Panc1 (cell line): ENCODE results near the gene OLFML2A. TPM values are rescaled to one million over a fixed set of nuclear protein-coding genes. Genes with fewer than 3 reads are reported as not detected.

ENCODE experiments used
- ATAC-seq: fragments of 200-7000 bp; cut with Tn5 transposase; 2 replicates; pipeline ENCODE4 v1.9.1; 2020; ENCODE audit warnings: mild to moderate bottlenecking, moderate library complexity
- BruUV-seq: library from RNA; stranded (reverse); fragments of 400-500 nt; replicated peaks from 2 replicates; lab custom pipeline; 2021; lab: Mats Ljungman, UMichigan
- CTCF ChIA-PET: fragments of 300-600 bp; sonication (Branson Sonifier 250); formaldehyde crosslinking; loops from one replicate; lab custom pipeline; 2022; ENCODE audit warnings: antibody characterized with exemption; lab: Charles Lee
- POLR2A ChIA-PET: fragments of 300-600 bp; sonication (Branson Sonifier 250); formaldehyde crosslinking; loops from one replicate; lab custom pipeline; 2022; ENCODE audit warnings: antibody characterized with exemption; lab: Charles Lee
- DNase-seq: peaks from one replicate; pipeline ENCODE4 v3.0.0-alpha.2; 2010; ENCODE audit warnings: low read depth, low spot score
- H3K27ac ChIP-seq: 2 replicates; pipeline ENCODE4 v1.5.1; 2011; ENCODE audit warnings: mild to moderate bottlenecking, low read length, inconsistent platforms
- H3K27me3 ChIP-seq: fragments of 200-500 bp; sonication (Bioruptor generic); 2 replicates; pipeline ENCODE4 v1.6.0; 2014; ENCODE audit warnings: low read length, inconsistent platforms; ENCODE audit not compliant: control insufficient read depth, insufficient read depth
- H3K36me3 ChIP-seq: fragments of 200-500 bp; sonication (Bioruptor generic); 2 replicates; pipeline ENCODE4 v1.5.1; 2014; ENCODE audit warnings: inconsistent platforms, mild to moderate bottlenecking, low read length, moderate library complexity; ENCODE audit not compliant: control insufficient read depth, insufficient read depth
- H3K4me1 ChIP-seq: 2 replicates; pipeline ENCODE4 v1.5.1; 2011; ENCODE audit warnings: inconsistent platforms, mild to moderate bottlenecking, low read length, moderate library complexity; ENCODE audit not compliant: control insufficient read depth, insufficient read depth
- H3K4me3 ChIP-seq, 2 experiments: 2 replicates each; pipeline ENCODE4 v1.5.1; 2011 to 2012; ENCODE audit warnings: low read depth in 2 of 2, low read length in 2 of 2, mild to moderate bottlenecking in 2 of 2, inconsistent platforms in 1 of 2, moderate library complexity in 1 of 2
- H3K9me3 ChIP-seq: fragments of 200-500 bp; sonication (Bioruptor generic); 2 replicates; pipeline ENCODE4 v1.5.1; 2014; ENCODE audit warnings: low read depth, mild to moderate bottlenecking, inconsistent platforms, low read length, moderate library complexity; ENCODE audit not compliant: control insufficient read depth, insufficient read depth
- CTCF ChIP-seq: fragments of 450-650 bp; IDR thresholded peaks from 2 replicates; pipeline ENCODE4 v1.5.1; 2017; ENCODE audit warnings: mild to moderate bottlenecking
- POLR2AphosphoS5 ChIP-seq: IDR thresholded peaks from 2 replicates; pipeline ENCODE4 v1.6.1; 2012; ENCODE audit warnings: mild to moderate bottlenecking, low read depth, low read length, moderate library complexity
- REST ChIP-seq, 2 experiments: IDR thresholded peaks; 2 replicates each; pipeline ENCODE4 v1.6.1; 2011 to 2012; ENCODE audit warnings: low read depth in 2 of 2, control low read depth in 1 of 2, low read length in 1 of 2, mild to moderate bottlenecking in 1 of 2, moderate library complexity in 1 of 2; ENCODE audit not compliant: insufficient read depth in 1 of 2
- SIN3A ChIP-seq: IDR thresholded peaks from 2 replicates; pipeline ENCODE4 v1.6.1; 2012; ENCODE audit warnings: low read depth, mild to moderate bottlenecking, low read length, moderate library complexity, borderline replicate concordance; ENCODE audit not compliant: insufficient read depth
- TCF7L2 ChIP-seq: IDR thresholded peaks from 2 replicates; pipeline ENCODE4 v1.6.1; 2011; ENCODE audit warnings: mild to moderate bottlenecking, low read depth, low read length, inconsistent platforms
- in situ Hi-C: cut with HindIII; loops from 2 replicates; pipeline ENCODE4 v1.10.0; 2016; ENCODE audit warnings: low sequenced_read_pairs, low pct_unique_long_range_greater_than_20kb
- intact Hi-C: fragments of 100-400 bp; cut with micrococcal nuclease; formaldehyde crosslinking; loops from one replicate; pipeline ENCODE4 v1.10.0; 2022; ENCODE audit not compliant: unreplicated experiment
- total RNA-seq: library from RNA; stranded (reverse); gene quantifications from one replicate; pipeline ENCODE4 v1.2.1, GENCODE V29; 2021; ENCODE audit not compliant: unreplicated experiment

The OLFML2A gene
- total RNA-seq, 1 experiment from 2014 or later = 44.5 TPM

GRCh38 chr9:124752967-124753366 is 24.0 kb upstream of the OLFML2A start:
- Histone ChIP-seq H3K4me1 (peaks cover 54% of the 10 kb centered on the region), H3K27ac (peak overlapping the region; percentile 69), H3K27me3 (no peaks in the 10 kb centered on the region), H3K4me3 (no peak overlapping the region), H3K9me3 (no peaks in the 10 kb centered on the region), H3K36me3 (no peaks in the 10 kb centered on the region)
- BruUV-seq = no TSS peak
- ATAC-seq (peak; percentile 75; the same call in 1 of the 2 replicates), DNase-seq (no peak)
- CTCF ChIA-PET = no interaction called here
- in situ Hi-C loops = no loop called here
- TF ChIP-seq TCF7L2 (peak; percentile 27; the same call in 1 of the 2 replicates), POLR2AphosphoS5 (no peak)
- intact Hi-C loops = no loop called here
- POLR2A ChIA-PET = no interaction called here

GRCh38 chr9:124754289-124754688 is 22.6 kb upstream of the OLFML2A start:
- POLR2A ChIA-PET = no interaction called here
- Histone ChIP-seq H3K4me1 (peaks cover 67% of the 10 kb centered on the region), H3K27ac (peak overlapping the region; percentile 72), H3K27me3 (no peaks in the 10 kb centered on the region), H3K36me3 (no peaks in the 10 kb centered on the region), H3K4me3 (no peak overlapping the region), H3K9me3 (no peaks in the 10 kb centered on the region)
- BruUV-seq = no TSS peak
- TF ChIP-seq POLR2AphosphoS5 = no peak
- peak; percentile 68 for TF ChIP-seq CTCF
- in situ Hi-C loops = no loop called here
- peak; percentile 78; the same call in 1 of the 2 replicates for ATAC-seq
- intact Hi-C loops = no loop called here
- CTCF ChIA-PET = no interaction called here
- DNase-seq = no peak

- POLR2A ChIA-PET = interaction anchor here (0.6 kb wide), 1 partner anchor 133 kb away, joined by 5 read pairs; no protein-coding TSS in a partner anchor
- DNase-seq = no peak
- no TSS peak for BruUV-seq
- CTCF ChIA-PET = no interaction called here
- TF ChIP-seq SIN3A (no peak), POLR2AphosphoS5 (no peak), TCF7L2 (no peak), CTCF (no peak), REST (IDR thresholded peaks at IDR 0.05; ENCODE audit: insufficient read depth in 1 of 2, low read depth in 2 of 2, low read length in 1 of 2) (no peak)
- no peaks in the 10 kb centered on the region for H3K9me3 ChIP-seq
- in situ Hi-C loops (no loop called here), intact Hi-C loops (no loop called here)
- no peak overlapping the region for H3K4me3 ChIP-seq
- ATAC-seq = no peak
- H3K36me3 ChIP-seq = no peaks in the 10 kb centered on the region
- no peaks in the 10 kb centered on the region for H3K27me3 ChIP-seq
- peaks cover 68% of the 10 kb centered on the region for H3K4me1 ChIP-seq
- no peak overlapping the region for H3K27ac ChIP-seq
These were observed 21.9 kb upstream of the OLFML2A start for GRCh38 chr9:124755061-124755460.
